Neutrophil (primary cell): Measurements from ENCODE around the gene BRSK2.

Experiments used
- H3K27ac ChIP-seq: fragments of 200-600 bp; sonication (generic); 2 replicates; pipeline ENCODE4 v1.5.1; 2016; ENCODE audit warnings: mild to moderate bottlenecking, moderate library complexity
- H3K27me3 ChIP-seq: fragments of 200-600 bp; sonication (generic); 2 replicates; pipeline ENCODE4 v1.6.0; 2016; ENCODE audit warnings: mild to moderate bottlenecking
- H3K36me3 ChIP-seq: fragments of 200-600 bp; sonication (generic); 2 replicates; pipeline ENCODE4 v1.5.1; 2017
- H3K4me1 ChIP-seq, 2 experiments: fragments of 200-600 bp in 1 of 2; sonication (generic) in 1 of 2; 1 replicate in 1 of 2; 2 replicates in 1 of 2; pipeline versions ENCODE4 v1.5.1 to v1.6.1; 2013 to 2016; ENCODE audit warnings: low read depth in 1 of 2, low read length in 1 of 2, mild to moderate bottlenecking in 1 of 2, moderate library complexity in 1 of 2; ENCODE audit not compliant: control insufficient read depth in 1 of 2, insufficient read depth in 1 of 2
- H3K4me3 ChIP-seq, 2 experiments: fragments of 200-600 bp in 1 of 2; sonication (generic) in 1 of 2; 1 replicate in 1 of 2; 2 replicates in 1 of 2; pipeline ENCODE4 v1.5.1; 2013 to 2016; ENCODE audit warnings: low read depth in 1 of 2, low read length in 1 of 2, mild to moderate bottlenecking in 1 of 2, moderate library complexity in 1 of 2
- H3K9me3 ChIP-seq: fragments of 200-600 bp; sonication (generic); 2 replicates; pipeline ENCODE4 v1.5.1; 2016
- TF ChIP-seq, protein P1 (sequence below): fragments of 200-600 bp; sonication (generic); IDR thresholded peaks from 2 replicates; pipeline ENCODE4 v1.5.1; 2016; ENCODE audit warnings: antibody characterized with exemption

Gene BRSK2

DNA sequence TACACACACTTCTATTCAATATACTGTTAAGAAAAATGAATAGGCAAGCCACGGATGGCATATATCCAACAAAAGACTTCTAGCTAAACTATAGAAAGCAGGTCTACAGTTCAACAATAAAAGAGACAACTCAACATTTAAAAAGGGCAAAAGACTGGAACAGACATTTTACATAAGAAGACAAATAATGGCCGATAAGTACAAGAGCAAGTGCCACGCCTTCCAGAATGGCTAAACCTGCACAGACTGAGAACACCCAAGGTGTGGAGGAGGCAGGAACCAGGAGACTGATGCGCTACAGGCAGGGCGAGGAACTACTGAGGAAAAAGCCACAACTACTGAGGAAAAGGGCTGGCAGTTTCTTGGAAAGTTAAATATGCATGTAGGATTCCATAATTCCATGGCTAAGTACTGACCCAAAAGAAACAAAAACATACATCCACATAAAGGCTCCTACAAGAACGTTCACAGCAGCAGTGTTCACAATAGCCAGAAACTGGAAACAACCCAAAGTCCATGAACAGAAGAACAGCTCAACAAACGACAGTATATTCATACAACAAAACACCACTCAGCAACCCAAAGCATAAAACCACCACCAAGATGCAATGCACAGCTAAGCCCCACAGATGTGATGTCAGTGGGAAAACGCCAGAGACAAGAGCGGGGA, 106.5 kb downstream of the BRSK2 start:
- H3K4me1 ChIP-seq = no peaks in the 10 kb centered on the region
- TF ChIP-seq, protein P1, sequence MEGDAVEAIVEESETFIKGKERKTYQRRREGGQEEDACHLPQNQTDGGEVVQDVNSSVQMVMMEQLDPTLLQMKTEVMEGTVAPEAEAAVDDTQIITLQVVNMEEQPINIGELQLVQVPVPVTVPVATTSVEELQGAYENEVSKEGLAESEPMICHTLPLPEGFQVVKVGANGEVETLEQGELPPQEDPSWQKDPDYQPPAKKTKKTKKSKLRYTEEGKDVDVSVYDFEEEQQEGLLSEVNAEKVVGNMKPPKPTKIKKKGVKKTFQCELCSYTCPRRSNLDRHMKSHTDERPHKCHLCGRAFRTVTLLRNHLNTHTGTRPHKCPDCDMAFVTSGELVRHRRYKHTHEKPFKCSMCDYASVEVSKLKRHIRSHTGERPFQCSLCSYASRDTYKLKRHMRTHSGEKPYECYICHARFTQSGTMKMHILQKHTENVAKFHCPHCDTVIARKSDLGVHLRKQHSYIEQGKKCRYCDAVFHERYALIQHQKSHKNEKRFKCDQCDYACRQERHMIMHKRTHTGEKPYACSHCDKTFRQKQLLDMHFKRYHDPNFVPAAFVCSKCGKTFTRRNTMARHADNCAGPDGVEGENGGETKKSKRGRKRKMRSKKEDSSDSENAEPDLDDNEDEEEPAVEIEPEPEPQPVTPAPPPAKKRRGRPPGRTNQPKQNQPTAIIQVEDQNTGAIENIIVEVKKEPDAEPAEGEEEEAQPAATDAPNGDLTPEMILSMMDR = no peak
- no peaks in the 10 kb centered on the region for H3K36me3 ChIP-seq
- no peak overlapping the region for H3K4me3 ChIP-seq
- no peaks in the 10 kb centered on the region for H3K27me3 ChIP-seq
- H3K9me3 ChIP-seq = no peaks in the 10 kb centered on the region
- H3K27ac ChIP-seq = no peak overlapping the region

- TF ChIP-seq, protein P1 = no peak
- Histone ChIP-seq H3K27me3 (no peaks in the 10 kb centered on the region), H3K27ac (no peak overlapping the region), H3K36me3 (no peaks in the 10 kb centered on the region), H3K4me3 (no peak overlapping the region), H3K9me3 (no peaks in the 10 kb centered on the region), H3K4me1 (no peaks in the 10 kb centered on the region)
Measured at GRCh38 chr11:1496761-1497095, 107.0 kb downstream of the BRSK2 start.

GRCh38 chr11:1497600-1497999, 107.9 kb downstream of the BRSK2 start:
- Histone ChIP-seq H3K36me3 (no peaks in the 10 kb centered on the region), H3K27me3 (no peaks in the 10 kb centered on the region)
- TF ChIP-seq, protein P1 = no peak

DNA sequence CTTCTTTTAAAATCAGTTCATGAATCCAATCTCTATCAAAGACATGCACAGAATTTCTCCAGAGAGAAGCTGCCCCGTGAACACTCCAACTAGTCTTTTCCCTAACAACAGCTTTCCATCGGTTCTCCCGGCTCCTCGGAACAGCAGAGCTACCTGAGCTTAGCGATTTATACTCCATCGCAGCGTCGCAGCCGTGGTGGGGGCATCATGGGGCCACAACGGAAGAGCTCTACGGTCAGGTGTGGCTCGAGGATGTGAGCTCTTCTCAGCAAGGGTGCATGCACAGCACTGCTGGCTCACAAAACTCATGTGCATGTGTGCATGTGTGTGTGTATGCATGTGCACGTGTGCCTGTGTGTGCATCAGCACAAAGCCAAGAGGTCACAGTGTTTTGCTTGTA, 108.5 kb downstream of the BRSK2 start:
- H3K9me3 ChIP-seq = no peaks in the 10 kb centered on the region
- no peaks in the 10 kb centered on the region for H3K27me3 ChIP-seq
- H3K4me1 ChIP-seq = no peaks in the 10 kb centered on the region
- no peak overlapping the region for H3K4me3 ChIP-seq
- no peak overlapping the region for H3K27ac ChIP-seq
- no peaks in the 10 kb centered on the region for H3K36me3 ChIP-seq
- TF ChIP-seq, protein P1 = no peak

More at GRCh38 chr11:1497600-1497999, 107.9 kb downstream of the BRSK2 start:
- H3K4me1 ChIP-seq = no peaks in the 10 kb centered on the region
- no peak overlapping the region for H3K4me3 ChIP-seq
- H3K27ac ChIP-seq = no peak overlapping the region
- H3K9me3 ChIP-seq = no peaks in the 10 kb centered on the region

DNA sequence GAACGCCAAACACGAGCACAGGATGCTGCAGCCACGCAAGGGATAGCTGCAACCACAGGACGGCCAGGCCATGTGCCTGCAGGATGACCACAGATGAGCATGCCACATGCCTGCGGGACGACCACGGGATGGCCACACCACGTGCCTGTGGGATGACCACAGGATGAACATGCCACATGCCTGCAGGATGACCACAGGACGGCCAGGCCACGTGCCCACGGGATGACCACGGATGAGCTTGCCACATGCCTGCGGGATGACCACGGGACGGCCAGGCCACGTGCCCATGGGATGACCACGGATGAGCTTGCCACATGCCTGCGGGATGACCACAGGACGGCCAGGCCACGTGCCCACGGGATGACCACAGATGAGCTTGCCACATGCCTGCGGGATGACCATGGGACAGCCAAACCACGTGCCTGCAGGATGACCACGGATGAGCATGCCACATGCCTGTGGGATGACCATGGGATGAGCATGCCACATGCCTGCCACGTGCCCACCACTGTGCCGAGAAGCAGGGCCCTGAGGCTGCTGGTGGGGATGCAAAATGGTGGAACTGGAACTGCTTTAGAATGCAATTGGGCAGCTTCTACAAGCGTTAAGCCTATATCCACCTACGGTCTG, 109.6 kb downstream of the BRSK2 start:
- H3K27me3 ChIP-seq = no peaks in the 10 kb centered on the region
- H3K36me3 ChIP-seq = no peaks in the 10 kb centered on the region
- TF ChIP-seq, protein P1 = no peak
- no peak overlapping the region for H3K4me3 ChIP-seq
- H3K4me1 ChIP-seq = no peaks in the 10 kb centered on the region
- H3K27ac ChIP-seq = no peak overlapping the region
- H3K9me3 ChIP-seq = no peaks in the 10 kb centered on the region
